HG03571 (cell line): Measurements from ENCODE around the gene TMEM154.

Experiments
- ATAC-seq: cut with Tn5 transposase; IDR thresholded peaks from one replicate; pipeline ENCODE4 v1.9.1; 2021; ENCODE audit not compliant: unreplicated experiment

Gene TMEM154

GRCh38 chr4:152634110-152634760, 45.6 kb downstream of the TMEM154 start:
- ATAC-seq = no peak

DNA sequence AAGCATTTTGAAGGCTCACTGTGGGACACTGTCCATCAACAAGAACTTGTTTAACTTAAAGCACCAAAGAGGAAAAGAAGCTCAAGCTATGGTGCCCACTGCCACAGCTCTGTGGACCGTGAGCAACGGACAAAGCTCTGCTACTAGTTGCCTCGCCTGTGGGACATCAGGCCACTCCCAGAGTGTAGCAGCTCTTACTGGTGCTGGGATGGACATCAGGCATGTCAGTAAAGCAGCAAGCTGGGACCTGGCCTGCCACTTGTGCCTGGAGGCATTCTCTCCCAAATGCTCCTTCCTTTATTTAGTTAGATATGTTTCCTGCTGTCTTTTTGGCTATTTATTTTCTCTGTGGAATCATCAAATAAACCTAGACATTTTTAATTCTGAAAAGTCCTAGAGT, 46.7 kb downstream of the TMEM154 start:
- no peak for ATAC-seq

- ATAC-seq = no peak
Observed at GRCh38 chr4:152630324-152630723, 49.5 kb downstream of the TMEM154 start.

DNA sequence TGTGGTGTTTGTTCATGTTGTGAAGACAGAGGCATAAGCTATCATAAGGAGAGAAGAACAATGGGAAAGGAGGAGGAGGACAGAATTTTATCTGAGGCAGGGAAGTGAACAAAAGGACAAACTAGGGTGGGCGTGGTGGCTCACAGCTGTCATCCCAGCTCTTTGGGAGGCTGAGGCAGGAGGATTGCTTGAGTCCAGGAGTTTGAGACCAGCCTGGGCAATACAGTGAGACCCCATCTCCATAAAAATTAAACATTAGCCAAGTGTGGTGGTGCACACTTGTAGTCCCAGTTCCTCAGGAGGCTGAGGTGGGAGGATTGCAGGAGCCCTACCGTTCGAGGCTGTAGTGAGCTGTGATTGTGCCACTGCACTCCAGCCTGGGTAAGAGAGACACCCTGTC, 49.9 kb downstream of the TMEM154 start:
- ATAC-seq = no peak

GRCh38 chr4:152628128-152628527, 51.7 kb downstream of the TMEM154 start:
- no peak for ATAC-seq

GRCh38 chr4:152626790-152627189, 53.0 kb downstream of the TMEM154 start:
- ATAC-seq = no peak

DNA sequence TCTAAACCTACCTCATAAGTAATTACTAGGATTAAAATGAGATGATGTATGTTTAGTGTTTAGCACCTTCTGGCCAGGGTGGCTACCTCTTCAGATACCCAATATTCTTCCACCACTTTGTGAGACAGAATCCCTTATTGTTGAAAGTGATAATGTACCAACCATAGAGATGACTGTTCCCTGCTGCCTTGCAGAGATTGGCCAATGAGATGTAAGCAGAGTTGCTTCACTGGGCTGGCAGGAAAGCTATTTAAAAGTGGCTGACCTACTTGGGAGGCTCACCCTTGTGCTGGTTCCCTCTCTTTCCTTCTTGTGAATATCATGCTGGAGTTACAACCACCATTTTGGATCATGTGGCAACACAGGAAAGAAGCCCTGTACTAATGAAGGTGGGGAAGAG, 58.9 kb downstream of the TMEM154 start:
- ATAC-seq = no peak

- ATAC-seq = no peak
Observed at GRCh38 chr4:152620218-152620617, 59.6 kb downstream of the TMEM154 start.

DNA sequence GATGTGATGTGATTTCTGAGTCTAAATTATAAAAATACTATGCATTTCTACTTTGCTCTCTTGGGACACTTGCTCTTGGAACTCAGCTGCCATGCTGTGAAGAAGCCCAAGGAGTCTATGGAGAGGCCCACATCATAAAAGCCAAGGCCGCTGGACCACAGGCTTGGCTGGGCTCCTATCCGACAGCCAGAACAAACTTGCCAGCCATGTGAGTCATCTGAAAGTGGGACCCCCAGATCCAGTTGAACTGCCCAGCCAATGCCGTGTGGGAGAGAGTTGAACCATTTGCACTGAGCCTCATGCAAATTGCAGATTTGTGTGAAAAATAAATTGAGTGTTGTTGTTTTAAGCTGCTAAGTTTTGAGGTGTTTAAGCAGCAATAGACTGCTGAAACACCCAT, 60.2 kb downstream of the TMEM154 start:
- no peak for ATAC-seq

GRCh38 chr4:152618971-152619370, 60.8 kb downstream of the TMEM154 start:
- ATAC-seq = no peak

DNA sequence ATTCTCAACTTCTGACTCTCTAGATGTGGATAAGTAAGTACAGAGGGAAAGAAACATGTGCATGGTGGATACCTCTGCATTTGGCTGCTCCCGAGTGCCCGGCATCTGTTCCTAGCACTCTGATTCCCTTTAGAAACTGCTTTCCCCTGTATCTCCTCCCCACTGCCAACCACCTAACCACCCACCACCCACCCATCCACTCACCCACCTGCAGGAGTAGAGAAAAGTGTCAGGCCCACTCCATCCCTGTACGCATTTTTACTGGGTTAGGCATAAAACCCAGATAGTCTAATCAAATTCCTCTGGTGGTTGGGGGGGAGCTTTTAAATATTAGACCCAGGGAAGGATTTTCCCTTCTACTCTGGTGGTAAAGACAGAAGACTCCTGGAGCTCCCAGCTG, 63.0 kb downstream of the TMEM154 start:
- ATAC-seq = no peak

DNA sequence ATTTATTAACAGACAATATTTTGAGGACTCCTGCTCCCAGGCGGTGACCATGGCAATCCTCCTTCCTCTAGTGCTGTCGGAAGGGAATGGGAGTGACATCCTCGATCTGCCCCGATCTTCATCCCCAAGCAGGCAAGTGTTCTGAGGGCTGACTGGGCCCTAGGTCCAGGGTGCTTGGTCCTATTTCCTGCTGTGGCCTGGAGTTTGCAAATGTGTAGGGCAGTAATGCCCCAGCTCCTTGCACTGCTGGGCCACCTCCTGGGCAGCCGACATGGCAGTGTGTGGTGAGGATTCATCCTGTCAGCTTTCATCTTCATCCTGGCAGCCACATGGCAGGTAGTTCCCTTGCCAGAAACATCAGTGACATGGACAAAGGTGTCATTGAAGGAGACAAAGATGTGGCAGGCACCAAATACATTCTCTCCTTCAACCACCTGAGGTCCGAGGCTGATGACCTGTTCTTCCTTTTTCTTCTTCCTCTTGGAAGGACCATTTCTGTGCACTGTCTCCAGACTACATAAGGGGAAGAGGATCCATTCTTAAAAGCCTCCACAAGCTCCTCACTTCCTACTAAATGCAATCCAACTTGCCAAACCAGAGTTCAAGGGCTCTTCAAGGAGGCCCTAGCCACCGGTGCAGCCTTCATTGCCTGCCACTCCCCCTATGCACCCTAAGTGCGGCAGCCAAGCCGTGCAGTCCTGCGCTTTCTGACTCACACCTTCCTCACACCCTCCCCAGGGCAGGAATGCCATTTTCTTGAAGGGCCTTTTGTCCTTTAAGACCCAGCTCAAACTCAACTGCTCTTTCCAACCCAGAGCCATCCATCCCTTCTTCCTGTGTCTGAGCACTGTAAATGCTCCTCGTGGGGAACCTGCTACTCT, 65.7 kb downstream of the TMEM154 start:
- ATAC-seq = no peak

- ATAC-seq = no peak
Observed at GRCh38 chr4:152613351-152613750, 66.4 kb downstream of the TMEM154 start.

GRCh38 chr4:152610131-152610530, 69.7 kb downstream of the TMEM154 start:
- ATAC-seq = no peak

GRCh38 chr4:152609481-152609880, 70.3 kb downstream of the TMEM154 start:
- ATAC-seq = no peak

DNA sequence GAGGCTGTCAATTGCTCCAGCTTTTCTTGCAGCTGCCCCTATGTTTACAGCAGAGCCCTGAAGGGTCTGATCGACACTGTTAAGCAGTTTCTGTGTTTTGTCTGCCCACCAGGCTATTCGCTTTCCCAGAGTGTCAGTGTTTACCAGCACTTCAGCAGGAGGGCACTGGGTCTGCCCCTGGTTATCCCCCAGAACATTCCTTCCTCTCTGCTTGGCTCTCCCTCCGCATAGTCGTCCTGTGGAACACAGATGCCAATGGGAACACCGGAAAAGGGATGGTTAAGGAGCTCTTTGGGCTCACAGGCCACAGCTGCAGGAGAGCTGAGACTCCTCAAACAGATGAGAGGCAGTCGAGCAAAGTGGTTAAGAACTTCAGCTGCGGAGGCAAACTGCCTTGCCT, 72.6 kb downstream of the TMEM154 start:
- ATAC-seq = no peak

GRCh38 chr4:152606753-152607152, 73.0 kb downstream of the TMEM154 start:
- ATAC-seq = no peak

DNA sequence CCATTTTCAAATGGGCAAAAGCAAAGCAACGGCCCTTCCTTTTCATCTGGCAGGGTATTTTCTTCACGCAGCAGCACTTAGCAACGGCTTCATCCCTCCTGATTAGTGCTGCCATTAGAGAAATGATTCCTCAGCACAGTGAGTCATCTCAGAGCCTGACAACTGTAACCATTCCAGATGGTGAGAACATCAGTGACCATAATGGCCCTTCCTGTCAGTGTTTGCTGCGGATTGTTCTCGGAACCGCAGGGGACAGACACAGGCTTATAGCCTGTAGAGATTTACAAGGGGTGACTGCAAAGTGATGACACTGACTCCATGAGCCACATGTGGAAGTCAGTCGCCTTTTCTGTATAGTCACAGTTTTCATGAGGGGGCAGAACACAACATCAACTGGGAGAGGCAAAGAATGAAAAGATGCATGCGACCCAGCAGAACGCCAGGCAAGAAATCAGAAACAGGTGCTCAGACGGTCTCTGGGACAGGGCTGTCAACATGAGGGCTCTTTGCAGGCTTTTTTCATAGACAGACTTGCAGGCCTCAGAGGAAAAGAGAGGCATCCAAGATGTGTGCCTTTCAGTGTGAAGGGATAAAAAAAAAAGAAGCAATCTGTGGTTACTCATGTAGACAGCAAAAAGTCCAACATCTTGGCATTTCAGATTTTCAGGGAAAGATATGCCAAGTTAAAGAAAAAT, 74.0 kb downstream of the TMEM154 start:
- no peak for ATAC-seq

GRCh38 chr4:152605031-152605430, 74.8 kb downstream of the TMEM154 start:
- ATAC-seq = no peak

DNA sequence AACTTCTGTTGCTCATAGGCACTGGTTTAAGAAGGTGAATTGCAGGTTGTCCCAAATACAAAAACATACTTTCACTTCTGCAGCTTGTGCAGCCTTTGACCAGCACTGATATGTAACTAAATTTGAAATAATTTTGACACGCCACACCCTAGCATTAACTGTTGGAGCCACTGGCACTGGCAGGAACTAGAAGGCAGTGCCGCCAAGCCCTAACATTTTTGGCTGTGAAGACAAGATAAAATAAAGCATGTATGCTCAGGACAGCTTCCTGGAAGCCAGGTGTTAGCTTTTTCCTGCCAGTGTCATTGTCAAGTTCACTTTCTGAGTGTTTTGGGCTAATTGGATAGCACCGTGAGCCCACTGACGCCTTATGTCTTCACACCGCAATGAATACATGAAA, 78.6 kb downstream of the TMEM154 start:
- ATAC-seq = no peak

DNA sequence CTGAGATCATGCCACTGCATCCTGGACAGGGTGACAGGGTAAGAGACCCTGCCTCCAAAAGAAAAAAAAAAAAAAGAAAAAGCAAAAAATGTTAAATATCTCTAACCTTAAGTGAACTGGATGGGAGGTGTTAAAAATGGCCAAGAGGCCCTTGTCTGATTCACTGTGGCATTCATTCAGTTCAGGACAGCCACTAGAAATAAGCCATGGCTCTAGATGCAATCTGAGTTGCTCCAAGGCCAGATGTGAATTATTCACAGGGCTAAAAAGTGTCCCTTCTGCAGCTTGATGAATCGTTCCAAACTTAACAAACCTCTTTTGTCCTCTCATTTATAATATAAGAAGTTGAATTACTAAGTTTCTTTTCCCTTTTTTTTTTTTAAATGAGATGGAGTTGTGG, 80.2 kb downstream of the TMEM154 start:
- no peak for ATAC-seq

GRCh38 chr4:152599095-152599494, 80.7 kb downstream of the TMEM154 start:
- ATAC-seq = no peak
